Heart right ventricle (tissue), 16 donors: ENCODE data around the gene RPL37. TPM values are rescaled to one million over a fixed set of nuclear protein-coding genes. Genes with fewer than 3 reads are reported as not detected.
"Not testable (repeated sequence)": the region's sequence is repeated elsewhere in the genome, so short reads cannot be mapped to it uniquely, and the experiment has no call there.

Experiments used
- ATAC-seq, 8 donors: fragments of 200-7000 bp; cut with Tn5 transposase; one replicate each; pipeline ENCODE4 v1.9.1; 2020; ENCODE audit warnings: mild to moderate bottlenecking in 8 of 8, moderate library complexity in 8 of 8, moderate number of reproducible peaks in 1 of 8
- DNase-seq, 2 donors: peaks; one replicate each; pipeline ENCODE4 v3.0.0-alpha.2; 2020
- H3K27ac ChIP-seq, 10 donors: fragments of 200-600 bp; sonication (generic) in 2 of 10; one replicate each; pipeline versions ENCODE4 v1.5.0 to v1.8.0; 2020 to 2022; ENCODE audit warnings: mild to moderate bottlenecking in 3 of 10
- H3K27me3 ChIP-seq, 7 donors: fragments of 200-600 bp; one replicate each; pipeline ENCODE4 v1.8.0; 2021 to 2022; ENCODE audit warnings: mild to moderate bottlenecking in 2 of 7
- H3K36me3 ChIP-seq, 9 donors: fragments of 200-600 bp; sonication (generic) in 1 of 9; one replicate each; pipeline versions ENCODE4 v1.5.0 to v1.8.0; 2020 to 2022; ENCODE audit warnings: mild to moderate bottlenecking in 2 of 9
- H3K4me1 ChIP-seq, 9 donors: fragments of 200-600 bp; sonication (generic) in 1 of 9; one replicate each; pipeline versions ENCODE4 v1.5.0 to v1.8.0; 2020 to 2022; ENCODE audit warnings: mild to moderate bottlenecking in 4 of 9
- H3K4me3 ChIP-seq, 10 donors: fragments of 200-600 bp; sonication (generic) in 2 of 10; one replicate each; pipeline versions ENCODE4 v1.5.0 to v1.8.0; 2020 to 2022; ENCODE audit warnings: mild to moderate bottlenecking in 7 of 10, moderate library complexity in 2 of 10
- H3K9me3 ChIP-seq, 11 donors: fragments of 200-600 bp in 10 of 11; sonication (generic) in 2 of 11; one replicate each; pipeline versions ENCODE4 v1.5.0 to v1.8.0; 2013 to 2022; ENCODE audit warnings: mild to moderate bottlenecking in 2 of 11, control low read depth in 1 of 11, moderate library complexity in 1 of 11
- WGBS, 2 donors: extraction: QIAGEN DNeasy Blood & Tissue Kit; methylation state at CpG; one replicate each; pipeline ENCODE4 v1.1.7; 2013; ENCODE audit warnings: inconsistent platforms in 1 of 2; 5-methylcytosine and 5-hydroxymethylcytosine counted together
- intact Hi-C, 10 donors: fragments of 100-400 bp; cut with DNase I; formaldehyde crosslinking; loops; one replicate each; pipeline versions ENCODE4 v1.11.1 to v1.14.2; 2022
- polyA plus RNA-seq, 2 donors: library from polyadenylated mRNA; stranded (reverse); fragments of 200-250 nt; gene quantifications; one replicate each; pipeline ENCODE4 v1.2.3, GENCODE V29; 2013
- total RNA-seq, 10 donors: library from RNA; stranded (reverse); fragmentation: NEBNext Ultra II Directional in 3 of 10; extraction: Animal tissue kit (Norgen Biotek cat#: 25700) in 3 of 10; gene quantifications; one replicate each; pipeline versions ENCODE4 v1.2.1 to v1.2.4, GENCODE V29; 2021 to 2023
- TF ChIP-seq, protein P1 (sequence below), 9 donors: fragments of 200-600 bp; sonication (generic) in 2 of 9; IDR thresholded peaks; one replicate each; pipeline versions ENCODE4 v1.5.0 to v1.8.0; 2021 to 2022; ENCODE audit warnings: antibody characterized with exemption in 9 of 9, mild to moderate bottlenecking in 5 of 9, moderate library complexity in 1 of 9
- donor health status: Arrhythmogenic right ventricular cardiomyopathy.
- donor health status: ischemic (EF 13 %, LVEDD 7.1; RV severe dilation, severe dysfunction).
- donor health status: healthy with polysubstance abuse.
- donor health status: DM: no; HTN: yes; CAD: no.
- donor health status: DM: no; HTN: no; CAD: no.
- donor health status: ischemic (EF 25% LVEDD 6.9; RV normal size, moderate dysfunction).
- donor health status: ischemic (EF 25% LVEDD 5.7; RV mildly dilated, moderate dysfunction).
- donor health status: healthy.
- donor health status: DM: yes; HTN: yes; CAD: no.
- donor health status: Ischemic cardiomyopathy.
- donor health status: ischemic (EF 35%, LVEDD 5.7; RV mildly dilated, moderate dysfunction).
- donor health status: nonischemic (EF 11% LVEDD 7.7; RV severe dilation, severe dysfunction).
- donor health status: DM: yes; HTN: yes; CAD: no.
- donor health status: PGD.
- donor health status: ischemic (EF 29% LVEDD 5.4; RV normal size, mild dysfunction).
- donor health status: nonischemic (EF 23%, LVEDD 6.1; RV moderate dilation, normal function).

Gene RPL37
- total and polyA plus RNA-seq, 12 donors = 530 to 1,864 (median 597) TPM

DNA sequence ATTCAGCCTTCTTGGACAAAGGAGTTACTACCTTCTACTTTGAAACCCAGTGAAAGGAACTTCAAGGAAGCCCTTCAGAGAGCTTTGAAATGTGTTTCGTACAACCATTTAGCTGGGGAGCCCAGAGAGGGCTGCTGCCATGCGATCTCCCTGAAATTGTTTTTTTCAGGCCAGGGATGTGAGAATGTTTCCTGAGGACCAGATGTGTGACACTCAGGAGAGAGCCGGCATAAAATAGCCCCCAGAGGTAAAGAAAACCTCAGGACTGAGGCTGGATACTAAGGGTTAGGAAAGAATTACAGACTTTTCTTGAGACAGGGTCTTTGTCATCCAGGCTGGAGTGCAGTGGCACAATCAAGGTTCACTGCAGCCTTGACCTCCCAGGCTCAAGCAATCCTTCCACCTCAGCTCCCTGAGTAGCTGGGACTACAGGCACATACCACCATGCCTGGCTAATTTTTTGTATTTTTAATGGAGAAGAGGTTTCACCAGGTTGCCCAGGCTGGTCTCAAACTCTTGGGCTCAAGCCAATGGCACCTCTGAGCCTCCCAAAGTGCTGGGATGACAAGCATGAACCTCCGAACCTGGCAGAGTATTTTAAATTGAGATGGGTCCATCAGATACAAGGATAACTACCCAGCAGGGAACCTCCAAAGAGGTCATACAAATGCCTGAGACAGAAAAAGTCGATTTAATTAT, 8.4 kb downstream of the RPL37 start:
- H3K36me3 ChIP-seq = peaks cover 0 to 70% (median 39%) of the 10 kb centered on the region in 9 donors
- H3K27ac ChIP-seq = no peak overlapping the region
- WGBS, 2 donors = 89 to 91% methylated on average over 5 of the region's 5 CpGs
- TF ChIP-seq, protein P1, sequence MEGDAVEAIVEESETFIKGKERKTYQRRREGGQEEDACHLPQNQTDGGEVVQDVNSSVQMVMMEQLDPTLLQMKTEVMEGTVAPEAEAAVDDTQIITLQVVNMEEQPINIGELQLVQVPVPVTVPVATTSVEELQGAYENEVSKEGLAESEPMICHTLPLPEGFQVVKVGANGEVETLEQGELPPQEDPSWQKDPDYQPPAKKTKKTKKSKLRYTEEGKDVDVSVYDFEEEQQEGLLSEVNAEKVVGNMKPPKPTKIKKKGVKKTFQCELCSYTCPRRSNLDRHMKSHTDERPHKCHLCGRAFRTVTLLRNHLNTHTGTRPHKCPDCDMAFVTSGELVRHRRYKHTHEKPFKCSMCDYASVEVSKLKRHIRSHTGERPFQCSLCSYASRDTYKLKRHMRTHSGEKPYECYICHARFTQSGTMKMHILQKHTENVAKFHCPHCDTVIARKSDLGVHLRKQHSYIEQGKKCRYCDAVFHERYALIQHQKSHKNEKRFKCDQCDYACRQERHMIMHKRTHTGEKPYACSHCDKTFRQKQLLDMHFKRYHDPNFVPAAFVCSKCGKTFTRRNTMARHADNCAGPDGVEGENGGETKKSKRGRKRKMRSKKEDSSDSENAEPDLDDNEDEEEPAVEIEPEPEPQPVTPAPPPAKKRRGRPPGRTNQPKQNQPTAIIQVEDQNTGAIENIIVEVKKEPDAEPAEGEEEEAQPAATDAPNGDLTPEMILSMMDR (IDR thresholded peaks at IDR 0.05) = no peak
- H3K4me3 ChIP-seq = no peak overlapping the region
- no peaks in the 10 kb centered on the region for H3K27me3 ChIP-seq
- no peaks in the 10 kb centered on the region for H3K9me3 ChIP-seq
- intact Hi-C loops = no loop called here
- peaks cover 0 to under 1% (median 0%) of the 10 kb centered on the region in 9 donors for H3K4me1 ChIP-seq
- DNase-seq (no peak), ATAC-seq (no peak)

DNA sequence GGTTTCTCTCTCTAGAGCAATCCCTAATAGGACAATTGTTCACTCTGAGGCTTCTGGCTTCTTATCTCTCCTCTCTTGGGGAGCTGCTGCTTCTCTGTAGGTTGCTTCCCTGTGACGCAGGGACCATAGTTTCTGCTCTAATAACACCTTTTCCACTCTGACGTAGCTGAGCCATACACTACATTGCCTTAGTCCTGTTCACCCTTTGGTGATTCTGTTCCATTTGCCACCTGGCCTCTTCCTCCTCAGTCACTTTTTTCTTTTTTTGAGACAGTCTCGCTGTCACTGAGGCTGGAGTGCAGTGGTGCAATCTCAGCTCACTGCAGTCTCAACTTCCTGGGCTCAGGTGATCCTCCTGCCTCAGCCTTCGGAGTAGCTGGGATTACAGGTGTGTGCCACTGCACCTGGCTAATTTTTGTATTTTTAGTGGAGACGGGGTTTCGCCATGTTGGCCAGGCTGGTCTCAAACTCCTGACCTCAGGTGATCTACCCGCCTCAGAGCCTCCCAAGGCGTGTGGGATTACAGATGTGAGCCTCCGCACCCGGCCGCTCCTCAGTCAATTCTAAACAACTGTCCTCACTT, 9.5 kb downstream of the RPL37 start:
- 93 to 94% methylated on average over 11 of the region's 11 CpGs for WGBS, 2 donors
- H3K4me1 ChIP-seq, H3K4me3 ChIP-seq, DNase-seq, H3K9me3 ChIP-seq, H3K27me3 ChIP-seq, intact Hi-C loops, H3K27ac ChIP-seq, ATAC-seq: not testable (repeated sequence)
- peaks cover 0 to 59% (median 30%) of the 10 kb centered on the region in 9 donors for H3K36me3 ChIP-seq

GRCh38 chr5:40823459-40823858, 11.6 kb downstream of the RPL37 start:
- Histone ChIP-seq H3K4me1 (no peaks in the 10 kb centered on the region), H3K9me3 (no peaks in the 10 kb centered on the region), H3K4me3 (no peak overlapping the region), H3K36me3 (peaks cover 0 to 38% (median 11%) of the 10 kb centered on the region in 9 donors), H3K27ac (no peak overlapping the region), H3K27me3 (no peaks in the 10 kb centered on the region)
- no peak for DNase-seq
- WGBS, 2 donors = 56 to 67% methylated on average over 1 of the region's 1 CpG
- intact Hi-C loops = no loop called here
- no peak for ATAC-seq
- TF ChIP-seq, protein P1 (IDR thresholded peaks at IDR 0.05) = no peak

GRCh38 chr5:40813698-40814281, 21.2 kb downstream of the RPL37 start:
- H3K36me3 ChIP-seq = no peaks in the 10 kb centered on the region
- no peaks in the 10 kb centered on the region for H3K27me3 ChIP-seq
- H3K4me1 ChIP-seq = no peaks in the 10 kb centered on the region
- intact Hi-C loops = no loop called here
- 91 to 93% methylated on average over 2 of the region's 2 CpGs for WGBS, 2 donors
- ATAC-seq (no peak), DNase-seq (no peak)
- TF ChIP-seq, protein P1 (IDR thresholded peaks at IDR 0.05) = no peak
- H3K9me3 ChIP-seq = no peaks in the 10 kb centered on the region
- no peak overlapping the region for H3K27ac ChIP-seq
- H3K4me3 ChIP-seq = no peak overlapping the region

DNA sequence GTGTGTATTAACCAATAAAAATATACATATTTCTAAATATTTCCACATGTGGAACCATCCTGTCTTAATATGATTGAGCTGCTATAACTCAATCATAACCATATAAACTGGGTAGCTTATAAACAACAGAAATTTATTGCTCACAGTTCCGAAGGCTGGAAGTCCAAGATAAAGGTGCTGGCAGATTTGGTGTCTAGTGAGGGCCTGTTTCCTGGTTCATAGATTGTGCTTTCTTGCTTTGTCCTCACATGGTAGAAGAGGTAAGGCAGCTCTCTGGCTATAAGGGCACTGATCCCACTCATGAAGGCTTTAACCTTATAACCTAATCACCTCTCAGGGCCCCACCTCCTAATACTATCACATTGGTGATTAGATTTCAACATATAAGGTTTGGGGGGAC, 22.9 kb downstream of the RPL37 start:
- DNase-seq (no peak), ATAC-seq (no peak)
- TF ChIP-seq, protein P1 (IDR thresholded peaks at IDR 0.05) = no peak
- H3K4me3 ChIP-seq = no peak overlapping the region
- intact Hi-C loops = no loop called here
- no peaks in the 10 kb centered on the region for H3K27me3 ChIP-seq
- 0 to 52% methylated on average over 1 of the region's 1 CpG for WGBS, 2 donors
- no peaks in the 10 kb centered on the region for H3K4me1 ChIP-seq
- H3K9me3 ChIP-seq = no peaks in the 10 kb centered on the region
- no peak overlapping the region for H3K27ac ChIP-seq
- H3K36me3 ChIP-seq = no peaks in the 10 kb centered on the region
